Endothelial cell of hepatic sinusoid (primary cell): Measurements from ENCODE around the gene UCK1.

ENCODE experiments used
- in situ Hi-C: cut with HindIII; loops from 2 replicates; pipeline ENCODE4 v1.10.0; 2017; ENCODE audit warnings: low sequenced_read_pairs

UCK1 gene

DNA sequence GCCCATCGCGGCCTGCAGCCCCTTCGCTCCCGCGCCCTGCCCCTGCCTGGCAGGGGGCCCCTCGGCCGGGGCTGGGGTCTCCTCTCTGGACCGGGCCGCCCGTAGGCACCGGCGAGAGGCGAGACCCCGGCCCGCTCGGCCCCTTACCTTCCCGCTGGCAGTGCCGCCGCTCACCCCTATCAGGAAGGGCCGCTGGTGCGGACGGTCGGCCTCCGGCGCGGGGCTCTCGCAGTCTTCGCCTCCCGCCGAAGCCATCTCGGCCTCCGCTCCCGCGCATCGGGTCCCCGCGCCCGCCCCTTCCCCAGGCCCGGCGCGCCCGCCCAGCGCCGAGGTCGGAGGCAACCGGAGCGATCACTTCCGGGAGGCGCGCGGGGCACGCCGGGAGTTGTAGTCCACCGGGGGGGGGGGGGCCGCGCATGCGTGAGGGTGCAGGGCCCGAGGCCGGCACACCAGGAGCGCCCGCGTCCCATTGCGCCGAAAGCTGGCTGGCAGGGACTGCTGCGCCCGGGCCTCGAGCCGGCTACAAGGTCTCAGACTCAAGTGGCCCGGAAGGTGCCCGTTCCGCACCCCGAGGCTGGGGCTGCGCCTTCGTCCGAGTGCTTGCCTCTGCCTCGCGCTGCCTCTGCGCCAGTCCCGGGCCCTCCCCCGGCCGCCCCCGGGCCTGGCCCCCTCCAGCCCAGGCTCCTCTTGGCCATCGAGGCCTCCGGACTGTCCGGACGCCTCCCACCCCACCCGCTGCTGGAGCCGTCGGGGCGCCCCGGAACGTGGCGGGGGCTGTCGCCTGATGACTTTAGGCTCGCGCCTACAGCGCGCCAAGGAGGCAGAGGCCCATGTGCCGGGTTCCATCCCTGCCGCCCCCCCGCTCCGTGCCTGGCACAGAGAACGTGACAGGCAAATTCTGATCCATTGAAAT is at the start of gene UCK1:
Gene UCK1 (minus strand): TSS at position 344 of the 913 bp plus-strand sequence. CDS start 89 bp downstream, at position 255.
- in situ Hi-C loops, result no loop called here

DNA sequence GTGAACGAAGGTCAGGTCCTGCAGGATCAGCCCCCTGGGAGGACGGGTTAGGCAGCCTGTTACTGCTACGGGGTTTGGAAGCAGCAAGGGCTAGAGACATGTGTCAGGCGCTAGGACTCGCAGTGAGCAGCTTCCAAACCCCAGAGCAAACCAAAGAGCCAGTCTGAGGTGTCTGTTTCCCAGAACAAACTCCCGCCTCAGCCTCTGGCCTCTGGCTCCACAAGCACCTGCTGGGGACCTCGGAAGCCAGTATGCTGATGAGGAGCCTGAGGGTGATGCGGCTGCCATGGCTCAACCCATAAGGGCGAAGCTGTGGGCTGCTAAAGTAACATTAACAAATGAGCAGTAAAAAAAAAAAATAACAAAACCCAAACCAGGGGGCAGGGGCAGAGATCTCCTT is 49.3 kb upstream of the UCK1 start:
- in situ Hi-C loops, result no loop called here

GRCh38 chr9:131579789-131580211 is 48.7 kb upstream of the UCK1 start:
- in situ Hi-C loops, result no loop called here

- in situ Hi-C loops, result no loop called here
Measured at GRCh38 chr9:131578731-131579504, 47.9 kb upstream of the UCK1 start.

DNA sequence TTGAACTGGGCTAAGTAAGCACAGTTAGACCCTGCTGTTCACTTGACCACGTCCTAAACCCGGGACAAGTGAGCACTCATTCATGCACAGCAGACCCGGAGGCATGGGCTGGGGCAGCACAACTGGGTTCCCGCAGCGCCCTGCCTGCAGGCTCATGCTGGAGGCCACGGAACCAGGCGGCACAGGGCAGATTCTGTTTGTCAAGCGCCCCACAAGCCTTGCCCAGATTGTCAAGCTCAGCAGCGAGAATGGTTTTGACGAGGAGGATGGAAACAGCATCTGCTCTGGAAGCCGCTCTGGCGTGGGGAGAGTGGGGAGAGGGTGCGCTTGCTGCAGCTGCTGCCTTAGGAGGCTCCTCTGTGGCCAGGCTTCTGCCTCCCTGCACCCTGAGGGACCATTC is 47.0 kb upstream of the UCK1 start:
- in situ Hi-C loops, result no loop called here

DNA sequence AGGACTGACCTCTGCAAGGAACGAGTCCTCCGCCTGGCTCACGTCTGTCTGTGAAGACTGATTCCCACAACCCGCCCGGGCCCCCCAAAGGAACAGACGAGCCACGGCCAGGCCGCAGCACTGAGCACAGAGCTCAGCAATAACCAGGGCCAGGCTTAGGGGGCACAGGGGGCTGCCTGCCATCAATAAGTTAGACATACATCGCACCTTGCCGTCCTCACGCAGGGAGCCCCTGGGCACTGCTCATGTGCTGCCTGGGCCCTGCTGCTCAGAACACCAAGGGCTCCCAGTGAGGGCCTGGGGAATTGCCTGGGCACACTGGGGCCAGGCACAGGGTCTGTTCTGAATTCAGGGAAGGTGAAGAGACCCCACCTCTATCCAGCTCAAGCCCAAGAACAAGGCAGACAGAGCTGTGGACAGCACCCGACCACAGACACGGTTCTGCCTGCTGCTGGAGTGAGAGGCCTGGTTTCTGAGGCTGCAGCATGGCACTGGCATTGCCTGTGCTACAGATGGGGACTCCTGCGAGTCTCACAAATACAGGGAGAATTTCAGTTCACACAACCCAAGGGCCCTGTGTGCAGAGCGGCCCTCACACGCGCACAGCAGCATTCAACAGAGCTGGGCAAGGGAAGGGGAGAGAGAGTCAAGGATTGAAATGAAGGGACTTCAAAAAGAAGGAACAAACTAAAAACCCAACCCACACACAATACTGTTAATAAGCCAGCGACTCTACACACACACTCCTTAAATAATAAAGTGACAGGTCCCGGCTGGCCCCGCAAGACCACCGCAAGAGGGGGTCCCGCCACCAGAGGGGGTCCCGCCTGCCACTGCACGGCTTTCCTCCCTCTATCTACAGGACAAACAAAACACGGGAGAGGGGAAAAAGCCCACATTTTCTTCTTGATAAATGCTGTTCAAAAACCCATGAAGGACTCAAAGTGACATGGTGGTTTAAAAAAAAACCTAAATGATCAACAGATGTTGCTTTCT is 46.2 kb upstream of the UCK1 start:
- in situ Hi-C loops, result no loop called here

GRCh38 chr9:131575946-131576853 is 45.1 kb upstream of the UCK1 start:
- in situ Hi-C loops, result no loop called here

GRCh38 chr9:131574730-131575640 is 43.9 kb upstream of the UCK1 start:
- in situ Hi-C loops, result no loop called here

- in situ Hi-C loops, result no loop called here
Measured at GRCh38 chr9:131567910-131568309, 36.8 kb upstream of the UCK1 start.

DNA sequence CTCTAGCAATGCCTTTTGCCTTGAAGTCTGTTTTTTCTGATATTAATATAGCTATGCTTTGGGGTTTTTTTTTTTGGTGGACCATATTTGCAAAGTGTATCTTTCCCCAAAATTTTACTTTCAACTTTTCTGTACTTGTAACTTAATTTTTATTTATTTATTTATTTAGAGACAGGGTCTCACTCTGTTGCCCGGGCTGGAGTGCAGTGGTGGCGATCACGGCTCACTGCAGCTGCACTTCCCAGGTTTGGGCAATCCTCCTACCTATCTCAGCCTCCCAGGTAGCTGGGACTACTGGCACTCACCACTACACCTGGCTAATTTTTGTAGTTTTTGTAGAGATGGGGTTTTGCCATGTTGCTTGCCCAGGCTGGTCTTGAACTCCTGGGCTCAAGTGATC is 35.1 kb upstream of the UCK1 start:
- in situ Hi-C loops, result no loop called here

GRCh38 chr9:131565369-131565768 is 34.3 kb upstream of the UCK1 start:
- in situ Hi-C loops, result no loop called here

DNA sequence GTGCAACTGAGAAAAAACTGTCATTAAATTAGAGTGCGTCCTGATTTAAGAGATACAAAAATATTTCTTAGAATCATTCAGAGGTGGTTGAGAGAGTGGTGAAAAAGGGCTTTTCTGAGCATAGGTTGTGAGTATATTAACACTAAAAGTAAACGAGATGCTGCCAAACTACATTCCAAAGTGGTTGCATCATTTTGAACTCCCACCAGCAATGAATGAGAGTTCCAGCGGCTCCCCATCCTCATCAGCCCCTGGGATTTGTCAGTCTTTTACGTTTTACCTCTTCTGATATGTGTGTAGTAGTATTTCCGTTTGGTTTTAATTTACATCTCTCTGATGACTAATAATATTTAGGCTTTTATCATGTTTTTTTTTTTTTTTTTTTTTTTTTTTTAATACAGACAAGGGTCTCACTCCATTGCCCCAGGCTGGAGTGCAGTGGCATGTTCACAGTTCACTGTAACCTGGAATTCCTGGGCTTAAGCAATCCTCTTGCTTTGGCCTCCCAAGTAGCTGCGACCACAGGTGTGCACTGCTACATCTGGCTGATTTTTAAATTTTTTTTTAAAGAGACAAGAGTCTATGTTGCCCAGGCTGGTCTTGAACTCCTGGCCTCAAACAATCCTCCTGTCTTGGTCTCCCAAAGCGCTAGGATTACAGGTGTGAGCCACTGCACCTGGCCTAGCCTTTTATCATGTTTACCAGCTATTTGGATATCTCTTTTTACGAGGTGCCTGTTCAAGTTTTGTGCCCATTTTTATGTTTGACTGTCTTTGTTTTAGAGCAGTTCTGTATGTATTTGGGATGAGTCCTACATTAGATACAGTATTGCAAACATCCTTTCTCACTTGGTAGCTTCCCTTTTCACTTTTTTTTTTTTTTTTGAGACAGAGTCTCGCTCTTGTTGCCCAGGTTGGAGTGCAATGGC is 31.2 kb upstream of the UCK1 start:
- in situ Hi-C loops, result no loop called here

DNA sequence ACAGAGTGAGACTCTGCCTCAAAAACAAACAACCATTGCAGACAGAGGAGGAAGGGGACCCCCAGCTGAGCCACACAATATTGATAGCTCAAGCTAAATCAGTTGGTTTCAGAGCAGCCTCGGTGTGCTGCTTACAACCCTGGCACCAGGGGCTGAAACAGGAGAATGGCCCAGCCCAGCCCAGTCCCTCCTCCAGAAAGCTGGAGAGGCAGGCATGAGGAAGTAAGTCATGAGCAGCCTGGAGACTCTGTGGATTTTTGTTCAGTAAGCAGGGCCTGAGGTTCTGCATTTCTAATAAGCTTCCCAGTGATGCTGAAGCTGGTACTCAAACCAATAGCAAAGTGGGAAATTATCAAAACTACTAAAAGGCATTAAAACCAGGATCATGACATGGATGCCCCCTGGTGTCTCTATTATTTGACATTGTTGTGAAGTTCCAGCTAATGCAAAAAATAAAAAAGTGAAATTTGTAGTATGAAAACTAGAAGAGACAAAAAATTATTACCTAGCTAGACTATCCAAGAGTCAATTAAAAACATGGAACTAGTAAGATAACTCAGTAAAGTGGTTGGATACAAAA is 28.4 kb upstream of the UCK1 start:
- in situ Hi-C loops, result no loop called here

- in situ Hi-C loops, result no loop called here
Measured at GRCh38 chr9:131557855-131558548, 26.9 kb upstream of the UCK1 start.

- in situ Hi-C loops, result no loop called here
Measured at GRCh38 chr9:131555841-131556673, 25.0 kb upstream of the UCK1 start.
